GM18526 (cell line): ENCODE results near the gene MYL12B.

Experiments
- POLR2A ChIP-seq: IDR thresholded peaks from 3 replicates; pipeline ENCODE4 v1.6.1; 2011; ENCODE audit not compliant: insufficient read length; ENCODE audit errors: extremely low read depth

MYL12B gene

DNA sequence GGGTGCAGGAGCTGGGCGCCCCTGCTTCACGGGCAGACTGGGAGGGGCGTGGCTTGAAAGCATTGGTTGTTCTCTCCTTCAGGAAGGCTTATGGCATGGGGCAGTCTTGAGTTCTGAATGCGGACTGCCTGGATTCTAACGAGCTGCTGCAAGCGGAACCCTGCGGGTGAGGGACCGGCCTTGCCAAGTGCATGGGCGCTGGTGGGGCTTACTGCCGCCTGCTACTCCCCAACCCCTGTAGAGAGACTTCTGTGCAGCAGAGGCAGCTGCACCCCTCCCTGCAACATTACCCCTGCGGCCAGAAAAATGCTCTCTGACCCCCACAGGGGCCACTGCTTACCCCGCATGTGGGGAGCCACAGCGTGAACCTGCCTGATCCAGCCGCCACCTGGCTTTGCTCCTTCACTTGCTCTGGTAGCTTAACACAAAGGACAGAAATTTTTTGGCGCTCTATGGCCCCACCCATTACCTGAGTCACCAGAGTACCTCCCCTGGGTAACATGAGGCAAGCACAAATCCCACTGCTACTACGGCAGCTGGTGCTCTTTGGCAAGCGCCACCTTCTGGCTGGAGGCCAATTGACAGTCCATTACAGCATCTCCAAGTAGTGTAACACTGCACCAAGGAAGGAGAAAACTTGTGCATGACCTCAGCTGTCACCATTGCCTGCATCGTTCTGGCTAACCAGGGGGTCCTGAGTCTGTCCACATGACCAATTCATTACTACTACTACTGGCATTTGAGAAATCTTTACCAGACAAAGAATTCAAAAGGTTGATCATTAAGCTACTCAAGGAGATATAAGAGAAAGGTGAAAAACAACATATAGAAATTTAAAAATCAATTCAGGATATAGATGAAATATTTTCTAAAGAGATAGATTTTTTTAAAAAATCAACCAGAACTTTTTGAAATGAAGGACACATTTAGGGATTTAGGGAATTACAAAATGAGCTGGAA, 35.4 kb downstream of the MYL12B start:
- peak; percentile 71 for TF ChIP-seq POLR2A

DNA sequence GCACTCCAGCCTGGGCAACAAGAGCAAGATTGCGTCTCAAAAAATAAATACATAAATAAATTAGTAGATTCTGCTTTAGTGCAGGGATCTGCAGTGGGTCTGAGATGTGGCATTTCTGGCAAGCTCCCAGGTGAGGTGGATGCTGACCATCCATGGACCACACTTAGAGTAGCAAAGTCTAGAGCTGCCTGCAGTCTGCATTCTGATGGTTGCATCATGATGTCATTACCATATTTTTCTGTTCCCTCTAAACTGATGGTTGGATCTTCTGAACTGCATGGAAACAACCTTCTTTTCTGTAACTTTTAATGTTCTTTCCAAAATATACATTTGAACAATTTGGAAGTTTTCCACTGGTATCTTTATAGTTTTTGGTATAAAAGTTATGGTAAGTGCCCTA, 42.9 kb downstream of the MYL12B start:
- TF ChIP-seq POLR2A, result no peak

DNA sequence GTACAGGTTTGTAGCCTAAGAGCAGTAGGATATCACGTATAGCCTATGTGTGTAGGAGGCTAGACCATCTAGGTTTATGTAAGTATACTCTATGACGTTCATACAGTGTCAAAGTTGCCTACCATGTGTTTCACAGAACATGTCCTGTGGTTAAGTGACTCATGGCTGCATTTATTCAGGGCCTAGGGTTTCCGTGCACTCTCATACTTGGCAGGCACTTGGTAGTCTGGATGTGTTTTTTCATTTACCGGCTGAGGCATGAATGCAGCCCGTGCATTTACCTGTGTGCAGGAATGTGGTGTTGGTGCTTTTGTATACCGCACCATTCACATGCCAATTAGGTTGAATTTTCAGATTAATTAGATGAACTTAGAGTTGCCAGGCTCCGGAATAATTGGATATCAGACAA, 43.4 kb downstream of the MYL12B start:
- TF ChIP-seq POLR2A, result no peak

DNA sequence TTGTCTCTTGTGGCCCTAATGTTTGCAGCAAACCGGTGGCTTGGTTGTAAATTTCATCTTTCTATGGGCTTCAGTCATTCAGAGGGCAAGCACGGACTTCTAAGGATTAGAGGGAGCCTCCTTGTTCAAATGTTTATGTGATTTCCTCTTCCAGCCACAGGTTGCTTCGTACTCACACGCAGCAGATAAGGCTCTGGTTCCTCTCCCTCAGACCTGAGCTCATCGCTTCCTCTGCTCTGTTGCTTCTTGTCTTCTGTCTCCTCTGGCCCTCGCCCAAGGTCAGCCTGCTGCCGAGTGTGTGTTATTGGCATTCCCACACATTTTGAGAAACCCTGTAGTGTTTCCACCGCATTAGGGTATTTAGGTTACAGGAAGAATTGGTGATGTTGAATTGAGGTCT, 44.0 kb downstream of the MYL12B start:
- no peak for TF ChIP-seq POLR2A

DNA sequence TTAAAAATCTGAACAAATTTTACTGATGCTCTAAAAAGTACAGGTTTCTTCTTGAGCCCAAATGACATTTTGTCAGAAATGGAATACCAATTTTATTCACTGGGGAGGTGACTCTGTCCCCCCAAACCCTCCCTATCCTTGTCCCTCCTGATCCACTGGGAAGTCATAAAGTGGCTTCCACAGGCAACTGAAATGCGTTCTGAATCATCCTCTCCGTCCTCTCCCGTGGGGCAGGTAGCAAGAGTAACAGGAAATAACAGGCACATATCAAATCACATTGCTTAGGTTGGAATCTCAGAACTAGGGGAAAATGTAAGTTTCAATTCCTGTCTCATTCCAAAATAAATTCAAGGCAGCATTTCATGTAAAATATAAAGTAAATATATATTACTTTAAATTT, 44.5 kb downstream of the MYL12B start:
- TF ChIP-seq POLR2A, result no peak

DNA sequence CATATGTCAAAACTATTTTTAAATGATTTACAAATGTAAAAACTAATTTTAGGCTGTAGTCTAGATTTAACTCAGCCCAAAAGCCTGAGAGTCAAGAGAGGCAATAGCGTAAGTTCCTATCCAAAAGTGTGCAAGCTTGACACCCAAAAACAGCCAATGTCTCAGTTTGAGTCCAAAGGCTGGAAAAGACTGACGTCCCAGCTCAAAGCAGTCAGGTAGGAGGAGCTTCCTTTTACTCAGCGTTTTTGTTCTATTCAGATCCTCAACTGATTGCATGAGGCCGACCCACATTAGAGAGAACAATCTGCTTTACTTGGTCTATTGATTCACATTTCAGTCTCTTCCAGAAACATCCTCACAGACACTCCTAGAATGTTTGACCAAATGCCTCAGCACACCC, 51.8 kb downstream of the MYL12B start:
- TF ChIP-seq POLR2A, result no peak

DNA sequence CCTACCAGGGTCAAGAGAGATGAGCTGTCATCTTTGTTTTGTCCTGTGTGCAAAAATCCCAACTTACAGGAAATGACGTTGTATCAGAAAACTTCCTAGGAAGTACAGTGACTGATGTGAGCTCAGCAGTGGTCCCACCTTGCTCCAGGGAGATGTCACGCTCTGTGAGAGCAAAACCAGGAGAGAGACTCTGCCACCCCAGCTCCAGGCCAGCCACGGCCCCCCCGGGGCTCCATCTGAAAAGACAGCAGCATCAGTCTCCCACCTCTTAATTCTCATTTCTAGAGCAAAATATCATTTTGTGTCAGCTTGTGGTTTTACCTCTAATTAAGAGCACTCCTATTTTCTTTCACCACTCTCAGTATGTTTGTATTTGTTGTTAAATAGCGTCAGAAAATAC, 57.5 kb downstream of the MYL12B start:
- TF ChIP-seq POLR2A, result no peak

DNA sequence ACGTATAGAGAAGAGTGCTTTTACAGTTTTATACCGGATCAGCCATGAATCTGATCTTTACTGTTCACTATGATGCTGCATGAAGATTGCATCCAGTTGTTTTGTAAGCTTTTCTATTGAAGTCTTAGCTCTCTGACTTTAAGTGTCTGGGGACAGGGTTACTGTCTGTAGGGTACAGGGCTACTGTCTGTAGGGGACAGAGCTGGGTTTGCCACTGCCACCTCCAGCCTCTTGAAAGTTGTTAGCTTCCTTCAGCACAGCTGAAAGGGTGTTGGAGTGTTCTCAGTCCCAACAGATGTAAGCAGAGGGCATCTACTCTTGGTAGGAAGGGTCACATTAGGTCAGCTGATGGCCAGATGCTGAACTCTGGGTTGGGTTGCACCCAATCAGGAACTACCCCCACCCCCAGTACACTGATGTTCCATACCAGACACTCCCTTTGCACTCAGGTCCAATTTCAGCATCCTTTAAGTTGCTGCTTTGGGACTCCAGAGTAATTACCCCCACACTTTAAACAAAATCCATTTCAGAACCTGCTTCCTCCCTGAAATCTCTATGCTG, 58.0 kb downstream of the MYL12B start:
- TF ChIP-seq POLR2A, result no peak

DNA sequence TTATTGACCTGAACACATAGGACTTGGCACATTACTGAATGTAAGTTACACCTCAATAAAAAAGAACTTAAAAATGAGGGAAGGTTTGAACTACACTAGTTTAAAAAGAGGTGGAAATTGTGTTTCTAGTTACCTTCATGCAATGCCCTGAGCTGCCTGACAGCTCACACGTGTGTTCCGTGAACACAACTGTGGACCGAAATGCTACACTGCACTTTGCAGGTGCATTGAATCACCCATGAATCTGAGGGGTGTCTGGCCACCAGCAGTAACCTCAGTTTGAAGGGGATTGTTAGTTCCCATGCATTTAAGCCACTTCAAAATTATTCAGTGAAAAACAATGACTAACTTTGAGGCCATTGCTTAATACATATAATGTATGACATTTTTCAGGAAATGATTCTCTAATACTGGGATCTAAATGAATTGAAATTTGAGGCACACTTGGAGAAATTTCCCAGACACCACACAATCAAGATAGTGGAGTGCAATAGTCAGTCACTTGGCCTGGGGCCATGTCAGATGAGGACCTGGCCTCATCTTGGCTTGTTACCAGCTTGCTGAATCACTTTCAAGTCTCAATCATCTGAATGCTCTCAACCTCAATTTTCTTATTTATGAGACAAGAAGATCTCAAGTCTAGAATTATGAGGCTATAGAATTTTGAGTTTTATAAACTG, 59.3 kb downstream of the MYL12B start:
- TF ChIP-seq POLR2A, result no peak

DNA sequence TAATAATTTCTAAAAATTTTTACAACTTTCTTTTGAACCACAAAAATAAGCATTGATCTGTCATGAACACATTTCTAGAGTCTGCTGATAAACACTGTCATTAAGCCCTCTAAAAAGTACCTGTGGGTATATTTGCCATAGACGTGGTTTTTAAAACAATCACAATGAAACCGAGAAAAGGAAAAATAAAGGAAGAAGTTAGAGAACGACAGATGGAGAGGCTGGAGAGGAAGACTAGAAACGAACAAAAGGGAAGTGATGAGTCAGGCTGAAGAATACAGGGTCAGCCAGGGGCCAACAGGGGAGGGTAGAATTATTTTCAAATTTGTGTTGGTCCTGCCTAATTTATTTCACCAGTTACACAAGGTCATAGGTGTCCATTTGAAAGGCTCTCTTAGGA, 62.0 kb downstream of the MYL12B start:
- no peak for TF ChIP-seq POLR2A
